Activated CD4-positive, alpha-beta T cell treated with anti-CD3 and anti-CD28 coated beads, Interleukin-2, Interleukin-6, amounts not matched to agents 100 ng/mL and 50 ng/mL, durations not matched to agents 16 hours and 8 hours (primary cell): Measurements from ENCODE around the gene DNAI2.

Source experiments
- DNase-seq: peaks from one replicate; pipeline ENCODE4 v3.0.0-alpha.2; 2020

The DNAI2 gene

DNA sequence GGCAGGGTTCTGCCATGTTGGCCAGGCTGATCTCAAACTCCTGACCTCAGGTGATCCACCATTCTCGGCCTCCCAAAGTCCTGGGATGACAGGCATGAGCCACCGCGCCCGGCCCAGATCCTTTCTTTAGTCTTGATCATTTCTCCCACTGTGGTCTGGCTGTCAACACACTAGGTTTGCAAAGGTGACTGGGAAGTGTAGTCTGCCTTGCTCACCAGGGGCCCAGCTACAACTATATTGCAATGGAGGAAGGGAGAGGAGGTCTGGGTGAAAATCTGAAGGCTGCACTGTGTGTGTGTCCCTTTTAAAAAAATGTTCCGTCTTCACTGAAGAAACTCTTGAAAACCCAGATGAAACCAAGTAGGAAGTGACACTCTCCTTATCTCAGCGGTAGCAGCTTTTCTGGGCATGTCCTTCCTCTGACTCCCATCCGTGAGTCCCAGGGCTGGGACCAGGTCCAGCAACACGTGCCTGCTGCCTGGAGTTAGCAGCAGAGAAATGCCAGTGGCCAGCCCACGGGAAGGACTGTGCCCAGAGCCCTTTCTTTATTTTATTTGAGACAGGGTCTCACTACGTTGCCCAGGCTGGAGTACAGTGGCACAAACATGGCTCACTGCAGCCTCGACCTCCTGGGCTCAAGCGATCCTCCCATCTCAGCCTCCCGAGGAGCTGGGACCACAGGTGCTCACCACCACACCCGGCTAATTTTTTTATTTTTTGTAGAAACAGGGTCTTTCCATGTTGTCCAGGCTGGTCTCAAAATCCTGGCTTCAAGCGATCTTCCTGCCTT lies 34.1 kb downstream of the DNAI2 start:
- DNase-seq = no peak

DNA sequence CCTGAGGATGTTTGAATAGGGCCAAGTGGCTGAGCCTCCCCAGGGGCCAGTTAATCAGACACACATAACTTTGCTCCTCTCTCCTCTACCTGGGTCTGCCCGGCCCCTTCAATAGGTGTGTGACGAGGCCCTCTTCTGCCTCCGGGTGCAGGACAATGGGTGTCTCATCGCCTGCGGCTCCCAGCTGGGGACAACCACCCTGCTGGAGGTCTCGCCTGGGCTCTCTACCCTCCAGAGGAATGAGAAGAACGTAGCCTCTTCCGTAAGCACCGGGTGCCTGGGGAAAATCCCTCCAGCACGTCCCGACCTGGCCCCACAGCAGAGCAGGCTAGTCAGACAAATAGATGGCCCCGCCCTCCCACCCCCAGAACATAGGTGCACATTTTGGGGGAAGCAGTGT lies 35.9 kb downstream of the DNAI2 start:
- no peak for DNase-seq

DNA sequence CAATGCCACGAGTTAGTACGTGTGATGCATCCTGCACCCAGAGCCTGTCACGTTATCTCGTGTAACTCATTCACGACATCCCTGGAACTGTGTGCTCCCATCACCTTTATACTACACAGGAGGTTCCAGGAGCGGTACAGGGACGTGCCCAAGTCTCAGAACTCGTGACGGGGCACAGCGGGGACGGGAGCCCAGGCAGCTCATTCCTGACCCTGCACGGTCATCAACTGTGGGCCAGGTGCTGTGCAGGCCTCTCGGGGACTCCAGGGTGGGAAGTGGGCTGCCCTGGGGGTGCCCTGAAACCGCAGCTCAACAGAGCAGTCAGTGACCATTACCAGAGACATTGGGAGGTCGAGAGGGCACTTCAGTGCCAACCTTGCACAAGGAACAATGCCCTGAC lies 40.8 kb downstream of the DNAI2 start:
- DNase-seq = no peak

DNA sequence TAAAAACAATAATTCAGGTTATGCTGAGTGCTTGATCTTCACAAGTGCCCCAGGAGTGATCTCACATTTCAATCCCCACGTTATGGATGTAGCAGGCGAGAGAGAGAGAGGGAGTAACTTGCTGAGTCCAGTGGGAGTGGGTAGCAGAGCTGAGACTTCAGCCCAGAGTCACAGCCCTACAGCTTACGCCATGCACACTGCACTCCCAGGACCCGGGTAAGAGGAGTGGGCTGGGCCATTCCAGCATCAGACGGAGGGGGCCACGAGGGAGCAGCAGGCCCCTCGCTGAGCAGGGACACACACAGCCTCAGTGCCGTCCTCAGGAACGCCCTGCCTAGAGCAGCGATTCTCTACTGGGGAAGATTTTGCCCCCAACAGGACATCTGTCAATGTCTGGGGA lies 42.2 kb downstream of the DNAI2 start:
- DNase-seq = no peak

DNA sequence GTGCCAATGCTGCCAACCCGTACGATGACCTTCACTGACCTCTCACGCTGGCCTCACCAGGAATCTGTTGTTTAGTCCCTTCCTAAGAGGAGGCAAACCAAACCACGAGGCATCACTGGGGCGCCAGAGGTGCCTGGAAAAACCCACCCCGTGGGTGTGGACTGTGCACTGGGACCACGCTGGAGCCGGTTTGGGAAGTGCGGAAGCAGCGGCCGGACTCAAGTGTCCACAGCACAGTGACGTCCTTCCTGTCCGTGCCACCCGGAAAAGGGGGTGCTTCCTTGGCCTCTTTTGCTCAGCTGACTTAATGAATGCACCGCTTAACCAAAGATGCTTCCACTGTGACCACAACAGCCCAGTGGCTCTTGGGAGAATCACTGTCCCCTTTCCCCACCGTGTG lies 43.0 kb downstream of the DNAI2 start:
- DNase-seq = no peak

DNA sequence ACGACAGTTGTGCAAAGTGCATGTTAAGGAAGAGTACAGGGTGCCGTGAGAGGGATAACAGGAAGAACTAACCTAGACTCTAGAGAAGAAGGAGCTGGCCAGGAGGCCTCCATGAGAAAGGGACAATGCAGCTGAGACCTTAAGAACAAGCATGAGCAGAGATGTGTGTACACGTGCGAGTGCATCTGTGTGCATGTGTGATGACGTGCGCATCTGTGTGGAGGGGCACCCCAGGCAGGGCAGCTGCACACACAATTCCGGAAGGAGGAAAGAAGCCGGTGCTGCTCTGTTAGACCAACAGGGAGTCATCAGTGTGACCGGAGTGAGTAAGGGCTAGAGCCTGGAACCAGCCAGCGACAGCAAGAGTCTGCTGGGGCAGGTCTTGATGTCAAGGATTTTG lies 44.4 kb downstream of the DNAI2 start:
- no peak for DNase-seq

DNA sequence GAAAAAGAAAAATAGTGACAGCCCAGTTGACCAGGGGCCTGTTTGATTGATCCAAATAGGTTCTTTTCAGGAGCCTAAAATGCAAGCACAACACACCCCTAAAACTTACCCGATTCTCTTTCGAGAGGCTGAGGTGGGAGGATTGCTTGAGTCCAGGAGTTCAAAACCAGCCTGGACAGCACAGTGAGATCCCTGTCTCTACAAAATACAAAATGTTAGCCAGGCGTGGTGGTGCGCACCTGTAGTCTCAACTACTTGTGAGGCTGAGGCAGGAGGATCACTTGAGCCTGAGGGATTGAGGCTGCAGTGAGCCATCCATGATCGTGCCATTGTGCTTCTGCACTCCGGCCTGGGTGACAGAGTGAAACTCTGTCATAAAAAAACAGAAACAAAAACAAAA lies 50.5 kb downstream of the DNAI2 start:
- no peak for DNase-seq

DNA sequence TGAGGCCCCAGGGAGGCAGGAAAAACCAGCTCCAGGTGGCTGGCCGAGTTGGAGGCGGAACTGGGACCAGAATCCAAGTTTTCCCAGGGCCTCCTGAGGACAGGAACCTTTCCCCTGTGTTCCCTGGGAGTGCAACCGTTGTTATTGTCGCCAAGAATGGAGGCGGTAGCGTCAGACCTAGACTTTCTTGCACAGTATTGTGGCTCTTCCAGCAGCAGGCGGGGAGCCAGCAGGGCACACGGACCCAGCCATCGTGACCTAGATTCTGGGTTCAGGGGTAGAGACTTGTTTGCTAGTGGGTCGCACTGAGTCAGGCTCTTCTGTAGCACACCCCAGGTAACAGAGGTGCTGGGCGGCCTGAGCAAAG lies 51.3 kb downstream of the DNAI2 start:
- no peak for DNase-seq

DNA sequence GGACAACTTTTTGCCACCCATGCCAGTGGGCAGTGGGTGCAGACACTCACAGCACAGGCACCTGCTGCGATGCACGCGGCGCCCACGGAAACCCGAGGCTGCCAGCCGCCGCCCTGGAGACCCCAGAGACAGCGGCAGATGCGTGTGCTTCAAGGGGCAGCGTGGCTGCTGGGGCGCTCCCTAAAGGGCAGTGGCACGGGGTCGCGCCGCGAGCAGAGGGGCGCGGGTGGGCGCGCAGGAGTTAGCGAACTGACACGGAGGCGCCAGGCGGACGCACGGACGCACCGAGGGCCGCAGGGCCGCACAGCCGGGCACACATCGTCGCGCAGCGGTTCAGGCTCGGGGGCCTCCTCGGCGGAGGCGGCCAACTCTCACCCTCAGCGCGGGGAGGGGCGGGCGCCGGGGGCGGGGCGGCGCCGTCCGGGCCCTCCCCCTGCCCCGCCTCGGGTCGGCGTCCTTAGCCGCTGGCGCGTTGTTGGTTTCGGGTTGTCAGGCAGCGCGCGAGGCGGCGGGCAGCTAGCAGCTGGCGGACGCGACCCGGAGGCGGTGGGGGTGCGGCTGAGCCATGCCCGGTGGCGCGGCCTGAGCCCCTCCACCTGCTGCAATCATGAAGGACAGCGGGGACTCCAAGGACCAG lies 51.8 kb downstream of the DNAI2 start, which contains the start of gene KIF19:
KIF19 (plus strand) TSS at position 484 of the 637 bp plus-strand sequence; CDS start at position 608, 124 bp downstream.
- DNase-seq = peak; percentile 67

DNA sequence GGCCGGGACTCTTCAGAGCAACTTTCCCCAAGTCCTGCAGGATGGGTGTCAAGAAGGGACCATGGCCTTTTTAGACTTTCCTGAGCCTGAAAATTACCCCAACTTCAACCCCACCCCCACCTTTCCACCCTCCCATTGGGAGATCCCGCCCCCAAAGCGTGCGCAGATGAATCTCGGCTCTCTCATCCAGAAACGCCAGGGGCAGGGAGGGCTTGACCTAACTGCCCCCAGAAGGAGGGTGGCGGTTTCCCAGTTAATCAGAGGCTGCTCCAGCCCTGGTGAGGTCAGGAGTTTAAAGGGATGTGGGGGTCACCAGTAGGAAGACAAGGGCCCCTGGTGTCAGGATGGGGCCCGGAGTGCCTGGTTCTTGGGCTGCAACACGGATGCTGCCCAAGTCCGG lies 52.5 kb downstream of the DNAI2 start:
- no peak for DNase-seq

DNA sequence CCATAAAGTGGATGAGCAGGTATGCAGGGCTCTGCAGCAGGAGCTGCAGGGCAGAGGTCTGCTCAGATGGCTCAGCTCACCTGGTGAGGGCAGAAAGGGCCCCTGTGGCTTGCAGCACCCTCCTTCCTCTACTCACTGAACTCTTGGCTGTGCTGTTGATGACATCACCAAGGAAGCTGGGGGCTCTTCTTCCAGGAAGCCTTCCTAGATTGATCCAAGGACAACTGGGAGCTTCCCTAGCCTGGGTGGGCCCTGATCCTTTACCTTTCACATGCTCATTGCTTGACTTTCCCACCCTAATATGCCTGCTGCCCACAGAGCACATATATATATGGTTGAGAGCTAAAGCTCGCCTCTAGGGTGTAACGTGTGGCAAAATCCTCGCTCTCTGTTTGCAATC lies 54.5 kb downstream of the DNAI2 start:
- DNase-seq = no peak

DNA sequence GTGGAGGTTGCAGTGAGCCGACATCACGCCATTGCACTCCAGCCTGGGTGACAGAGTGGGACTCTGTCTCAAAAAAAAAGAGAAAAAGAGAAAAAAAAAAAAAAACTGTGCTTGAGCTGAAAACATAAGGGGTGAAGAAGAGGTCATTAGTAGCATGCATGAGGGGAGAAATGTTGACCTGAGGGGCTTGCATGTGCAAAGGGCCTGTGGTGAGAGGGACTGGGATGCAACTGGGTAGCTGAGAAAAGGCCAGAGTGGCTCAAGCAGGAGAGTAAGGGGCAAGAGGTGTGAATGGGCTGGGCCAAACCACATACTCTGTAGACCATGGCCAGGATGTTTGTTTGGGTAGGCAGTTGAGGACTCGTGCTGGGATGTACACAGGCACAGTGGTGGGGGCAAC lies 55.3 kb downstream of the DNAI2 start:
- no peak for DNase-seq

DNA sequence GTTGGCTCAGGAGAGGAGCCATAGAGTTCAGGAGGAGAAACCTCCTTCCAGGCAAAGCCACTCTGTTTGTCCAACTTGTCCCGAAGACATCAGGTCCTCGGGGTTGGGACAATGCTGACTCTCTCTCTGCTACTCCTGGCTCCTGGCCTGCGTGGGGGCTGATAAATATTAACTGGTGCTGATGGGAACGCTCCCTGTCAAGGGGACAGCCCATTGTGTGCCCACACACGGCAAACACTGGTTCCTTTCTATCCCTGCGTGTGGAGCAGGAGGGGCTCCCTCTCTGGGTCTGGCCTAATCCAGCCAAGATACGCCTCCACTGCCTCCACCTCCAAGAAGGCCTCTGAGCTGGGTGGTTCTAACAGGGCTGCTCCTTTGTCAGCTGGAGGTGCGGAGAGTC lies 56.4 kb downstream of the DNAI2 start:
- DNase-seq = no peak

DNA sequence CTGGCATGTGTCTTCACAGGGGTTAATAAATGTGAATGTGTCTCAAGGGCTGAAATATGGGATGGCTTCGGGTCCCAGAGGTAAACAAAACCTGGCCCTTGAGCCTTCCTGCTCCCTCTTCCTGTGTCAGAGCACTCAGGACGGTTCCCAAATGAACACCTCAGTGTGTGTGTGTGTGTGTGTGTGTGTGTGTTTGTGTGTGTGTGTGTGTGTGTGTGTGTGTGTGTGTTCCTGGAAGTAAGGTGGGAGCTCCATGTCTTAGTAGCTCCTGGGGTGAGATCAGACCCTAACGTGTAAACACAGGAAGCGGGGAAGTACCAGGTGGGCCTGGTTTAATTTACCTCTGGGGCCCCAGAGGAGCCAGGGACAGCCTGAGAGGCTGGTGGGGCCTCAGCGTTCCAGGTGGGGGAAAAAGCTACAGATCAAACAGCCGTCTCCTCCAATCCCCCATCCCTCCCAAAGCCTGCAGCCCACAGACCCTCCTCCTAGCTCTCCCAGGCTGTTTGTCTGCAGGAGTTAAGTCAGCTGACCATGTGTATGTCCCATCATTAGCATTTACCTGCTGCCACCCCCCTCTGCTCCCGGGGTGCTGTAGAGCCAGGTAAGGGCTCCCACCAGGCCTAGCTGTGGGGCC lies 58.1 kb downstream of the DNAI2 start:
- no peak for DNase-seq

DNA sequence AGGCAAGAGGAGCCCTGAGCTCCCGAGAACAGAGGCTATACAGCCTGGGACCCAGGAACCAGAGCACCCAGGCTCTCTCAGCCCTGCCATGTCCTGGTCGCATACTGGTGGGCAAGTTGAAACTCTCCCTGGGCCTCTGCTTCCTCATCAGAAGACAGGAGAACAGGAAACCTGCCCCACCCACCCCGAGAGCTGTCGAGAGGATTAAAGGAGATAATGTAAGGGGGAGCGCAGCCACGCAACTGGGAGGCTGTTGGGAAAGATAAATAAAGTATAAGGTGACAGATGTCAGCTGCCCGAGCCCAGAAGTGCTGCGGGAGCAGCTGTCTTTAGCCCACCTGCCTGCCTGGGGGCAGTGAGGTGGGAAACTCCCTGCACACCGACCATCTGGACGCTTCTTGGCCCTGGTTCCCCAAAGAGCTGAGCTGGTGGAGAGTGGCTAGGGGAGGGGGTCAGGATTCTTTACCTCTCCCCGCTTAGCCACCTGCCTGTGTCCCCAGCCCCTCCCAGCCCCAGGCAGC lies 58.8 kb downstream of the DNAI2 start:
- no peak for DNase-seq

DNA sequence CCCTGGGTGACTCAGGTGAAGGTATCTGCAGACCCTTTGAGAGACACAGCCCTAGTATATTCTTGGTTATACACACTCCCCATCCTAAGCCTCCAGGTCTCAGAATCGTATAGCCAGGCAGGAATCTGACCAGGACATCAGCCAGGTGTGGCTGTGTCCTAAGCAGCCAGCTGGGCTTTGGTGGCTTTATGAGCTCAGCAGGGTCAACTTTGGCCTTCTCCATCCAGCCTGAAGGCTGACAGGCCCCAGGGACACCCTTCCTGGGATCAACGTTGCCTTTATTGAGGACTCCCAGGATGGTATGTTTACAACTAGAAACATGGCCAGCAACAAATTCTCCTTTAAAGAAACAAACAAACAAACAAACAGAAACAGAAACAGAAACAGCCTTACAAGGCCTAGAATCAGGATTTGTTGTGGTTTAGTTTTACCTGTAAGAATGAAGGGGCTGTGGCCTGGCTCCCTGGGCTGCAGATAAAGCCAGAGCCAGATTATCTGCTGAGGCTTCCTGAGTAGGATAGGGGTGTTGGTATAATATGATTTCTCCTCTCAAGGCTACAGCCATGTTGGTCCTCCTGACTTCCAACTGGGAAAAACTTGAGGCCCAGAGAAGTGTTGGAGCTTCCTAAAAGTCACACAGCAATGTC lies 60.5 kb downstream of the DNAI2 start:
- DNase-seq = no peak

DNA sequence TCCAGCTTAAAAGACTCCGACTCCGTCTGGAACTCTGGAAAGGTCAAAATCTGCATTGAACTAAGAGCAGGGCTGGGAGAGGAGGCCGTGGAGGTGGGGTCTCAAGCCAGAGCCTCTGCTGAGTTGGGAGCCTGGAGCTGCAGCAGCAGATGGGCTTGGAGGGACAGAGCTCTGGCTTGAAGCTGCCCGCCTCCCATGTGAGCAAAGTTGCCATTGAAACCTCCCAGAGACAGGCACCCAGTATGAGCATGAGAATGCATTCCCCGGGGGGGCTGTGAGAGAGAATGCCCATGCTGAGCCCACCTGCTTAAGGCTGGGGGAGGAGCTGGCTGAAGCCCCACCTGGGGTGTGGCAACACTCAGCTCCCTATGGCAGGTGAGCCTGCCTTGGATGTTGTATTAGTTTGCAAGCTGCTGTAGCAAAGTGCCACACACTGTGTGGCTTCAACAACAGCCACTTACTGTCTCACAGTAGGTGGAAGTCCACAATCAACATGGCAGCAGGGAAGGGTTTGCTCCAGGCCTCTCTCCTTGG lies 61.6 kb downstream of the DNAI2 start:
- DNase-seq = no peak

DNA sequence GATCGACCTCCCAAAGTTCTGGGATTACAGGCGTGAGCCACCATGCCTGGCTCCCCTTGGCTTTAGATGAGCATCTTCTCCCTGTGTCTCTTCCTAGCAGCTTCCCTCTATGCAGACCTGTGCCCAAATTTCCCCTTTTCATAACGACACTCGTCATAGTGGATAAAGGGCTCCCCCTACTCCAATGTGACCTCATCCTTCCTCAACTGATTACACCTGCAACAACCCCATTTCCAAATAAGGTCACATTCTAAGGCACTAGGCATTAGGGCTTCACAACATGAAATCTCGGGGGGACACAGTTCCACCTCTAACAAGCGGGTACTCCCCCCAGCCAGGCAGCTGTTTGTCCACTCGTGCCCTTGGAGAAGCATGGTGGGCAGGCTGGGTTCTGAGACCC lies 62.3 kb downstream of the DNAI2 start:
- no peak for DNase-seq

DNA sequence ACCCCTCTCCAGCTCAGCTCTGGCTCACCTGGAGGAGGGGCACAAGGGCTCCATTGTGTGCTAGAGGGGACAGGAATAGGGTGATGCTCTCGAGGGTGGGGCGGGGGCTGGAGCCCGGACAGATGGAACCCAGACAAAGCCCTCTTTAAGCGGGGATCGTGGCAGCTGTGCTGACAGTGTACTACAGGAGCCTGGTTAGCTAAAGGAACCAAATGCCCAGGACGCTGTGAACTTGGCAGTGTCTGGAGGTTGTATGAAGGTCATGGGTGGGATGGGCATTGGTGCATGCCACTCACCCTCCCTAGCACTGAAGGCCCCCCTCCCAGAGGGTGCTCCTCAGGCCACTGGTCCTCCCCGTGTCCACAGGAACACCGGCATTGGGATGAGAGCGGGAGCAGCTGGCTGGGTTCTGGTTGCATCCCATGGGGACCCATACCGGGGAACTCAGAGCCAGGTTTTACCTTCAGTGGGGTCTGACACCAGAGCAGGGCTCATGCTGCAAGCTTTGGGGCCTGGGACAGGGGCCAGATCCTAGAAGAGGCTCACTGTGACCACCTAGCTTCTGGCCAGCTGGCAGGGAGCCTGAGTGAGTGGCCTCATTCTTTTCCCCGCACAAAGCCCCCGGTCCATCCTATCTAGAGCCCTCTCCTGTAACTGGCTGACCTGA lies 63.9 kb downstream of the DNAI2 start:
- no peak for DNase-seq

DNA sequence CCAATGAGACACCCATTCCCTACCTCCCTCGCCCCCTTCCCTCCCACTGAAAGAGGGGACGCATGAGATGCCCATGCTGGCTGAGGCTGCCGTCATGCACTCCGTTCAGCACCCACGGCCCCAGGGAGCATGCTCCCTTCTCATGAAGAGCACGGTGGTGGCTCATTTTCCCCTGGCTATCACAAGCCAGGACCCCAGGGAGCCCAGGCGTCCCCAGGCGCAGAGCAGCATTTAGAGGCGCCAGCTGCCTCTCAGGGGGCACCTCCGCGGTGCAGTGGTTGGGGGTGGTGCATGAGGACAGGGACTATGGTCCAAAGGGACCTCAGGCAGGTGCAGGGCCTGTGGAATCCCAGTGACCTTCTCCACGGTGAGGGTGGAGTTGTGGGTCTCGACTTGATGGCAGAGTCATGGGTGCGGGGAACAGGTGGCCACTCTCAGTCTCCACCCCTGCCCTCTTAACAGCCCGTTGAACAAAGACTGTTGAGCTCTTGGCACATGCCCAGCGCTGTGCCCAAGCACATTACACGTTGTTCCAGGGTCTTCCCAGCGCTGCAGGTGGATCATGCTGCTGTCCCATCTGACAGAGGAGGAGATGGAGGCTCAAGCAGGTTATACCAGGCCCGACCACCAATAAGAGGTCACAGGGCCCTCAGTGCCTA lies 65.6 kb downstream of the DNAI2 start:
- DNase-seq = no peak

DNA sequence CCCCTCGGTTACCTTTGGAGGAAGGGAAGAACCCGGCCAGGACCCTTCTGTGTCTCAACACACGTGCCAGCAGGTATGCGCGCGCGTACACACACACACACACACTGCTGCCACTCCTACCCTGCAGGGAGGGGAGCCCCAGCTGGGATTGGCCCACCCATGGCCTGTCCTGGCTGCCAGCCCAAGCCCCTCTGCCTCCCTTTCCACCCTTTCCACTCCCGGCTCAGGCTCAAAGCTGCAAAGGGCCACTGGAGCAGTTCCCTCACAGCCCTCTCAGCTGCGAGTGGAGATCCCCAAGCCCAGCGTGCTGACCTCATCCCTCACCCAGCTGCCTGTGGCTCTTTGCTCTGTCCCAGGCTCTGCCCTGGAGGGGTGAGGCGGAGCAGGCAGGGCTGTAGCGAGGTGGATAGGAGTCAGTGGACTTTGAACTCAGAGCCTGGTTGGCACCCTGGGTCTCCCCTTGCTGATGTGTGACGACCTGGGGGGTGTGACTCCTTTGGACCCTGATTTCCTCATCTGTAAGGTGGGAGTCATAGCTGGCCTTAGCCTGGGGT lies 66.5 kb downstream of the DNAI2 start:
- DNase-seq = no peak

DNA sequence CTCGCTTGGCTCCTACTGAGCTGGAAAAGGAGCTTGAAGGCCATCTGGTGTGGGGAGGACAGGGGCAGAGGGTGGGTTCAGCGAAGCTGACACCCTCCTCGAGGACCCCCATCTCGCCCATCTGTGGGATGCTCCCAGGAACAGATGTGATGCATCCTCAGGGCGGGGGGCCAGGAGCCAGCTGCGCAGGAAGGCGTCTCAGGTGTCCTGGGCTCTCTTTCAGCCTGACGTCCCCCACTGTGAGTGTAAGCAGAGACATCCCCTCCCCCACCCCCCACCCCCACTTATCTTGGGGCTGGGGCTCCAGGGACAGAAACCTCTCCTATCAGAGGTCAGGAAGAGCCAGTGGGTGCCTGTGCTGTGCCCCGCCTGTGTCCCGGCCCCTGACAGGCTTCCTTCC lies 68.2 kb downstream of the DNAI2 start:
- DNase-seq = no peak
